ENCODE results near the gene CALHM6. TPM values are rescaled to one million over a fixed set of nuclear protein-coding genes. Genes with fewer than 3 reads are reported as not detected.

The CALHM6 gene
- polyA plus RNA-seq, 3 donors = 47.7 to 367 (median 261) TPM

GRCh38 chr6:116476002-116476678 lies 15.0 kb downstream of the CALHM6 start:
- Mint-ChIP-seq H3K27me3 (ENCODE audit: low read depth in 3 of 3) (no peaks in the 10 kb centered on the region), H3K4me1 (peaks cover 52% of the 10 kb centered on the region), H3K36me3 (no peaks in the 10 kb centered on the region), H3K9me3 (peaks cover 0 to 7% (median 4%) of the 10 kb centered on the region in 7 donors), H3K27ac (peak overlapping the region; percentile 92 to 98 (median 97)), H3K4me3 (peak overlapping the region; percentile 65 to 88)
- peaks cover 37 to 51% of the 10 kb centered on the region in 2 donors for H3K4me1 ChIP-seq (ENCODE audit: control insufficient read depth in 1 of 2, insufficient read depth in 2 of 2, low read length in 2 of 2)
- intact Hi-C loops (cut with micrococcal nuclease) = no loop called here
- H4K20me1 ChIP-seq (ENCODE audit: insufficient read depth, low read length) = no peaks in the 10 kb centered on the region
- H3K27me3 ChIP-seq (ENCODE audit: control insufficient read depth in 2 of 2, insufficient read depth in 2 of 2, low read length in 2 of 2) = no peaks in the 10 kb centered on the region
- peak overlapping the region; percentile 72 for H3K4me2 ChIP-seq (replicated peaks; ENCODE audit: extremely low read depth, low read length, poor library complexity, severe bottlenecking)
- H2AFZ ChIP-seq (ENCODE audit: insufficient read depth, low read depth, low read length, poor library complexity, severe bottlenecking) = peak overlapping the region; percentile 8
- H3K79me2 ChIP-seq (ENCODE audit: insufficient read depth, low read length) = no peaks in the 10 kb centered on the region
- H3K9ac ChIP-seq (ENCODE audit: insufficient read depth, low read length, poor library complexity, severe bottlenecking) = peak overlapping the region; percentile 37
- peak overlapping the region; percentile 21 to 68 (median 36) for H3K4me3 ChIP-seq (replicated peaks in 1 of 3; ENCODE audit: low read depth in 2 of 3, low read length in 3 of 3)
- H3K36me3 ChIP-seq (replicated peaks in 1 of 2; ENCODE audit: control insufficient read depth in 1 of 2, insufficient read depth in 2 of 2, low read length in 2 of 2) = no peaks in the 10 kb centered on the region
- WGBS (ENCODE audit: insufficient coverage) = no CpG with 5 or more reads among the region's 5 CpGs
- peak; percentile 70 to 83 (median 77) for DNase-seq
- no peak for TF ChIP-seq CTCF (IDR thresholded peaks at IDR 0.05)
- no peaks in the 10 kb centered on the region for H3K9me3 ChIP-seq (replicated peaks in 1 of 2; ENCODE audit: control insufficient read depth in 1 of 2, insufficient read depth in 1 of 2, low read length in 2 of 2)
- peak overlapping the region; percentile 83 to 90 for H3K27ac ChIP-seq (ENCODE audit: low read depth in 1 of 2, low read length in 2 of 2)

GRCh38 chr6:116482780-116483179 lies 21.6 kb downstream of the CALHM6 start:
- no peaks in the 10 kb centered on the region for H3K27me3 ChIP-seq (ENCODE audit: control insufficient read depth in 2 of 2, insufficient read depth in 2 of 2, low read length in 2 of 2)
- Mint-ChIP-seq H3K27me3 (ENCODE audit: low read depth in 3 of 3) (no peaks in the 10 kb centered on the region), H3K27ac (no peak overlapping the region), H3K4me3 (no peak overlapping the region), H3K36me3 (no peaks in the 10 kb centered on the region), H3K9me3 (peaks cover 0 to 3% (median 0%) of the 10 kb centered on the region in 7 donors), H3K4me1 (peaks cover 10% of the 10 kb centered on the region)
- H3K4me1 ChIP-seq (ENCODE audit: control insufficient read depth in 1 of 2, insufficient read depth in 2 of 2, low read length in 2 of 2) = peaks cover 0 to 7% of the 10 kb centered on the region in 2 donors
- H3K36me3 ChIP-seq (replicated peaks in 1 of 2; ENCODE audit: control insufficient read depth in 1 of 2, insufficient read depth in 2 of 2, low read length in 2 of 2) = no peaks in the 10 kb centered on the region
- TF ChIP-seq CTCF (IDR thresholded peaks at IDR 0.05) = no peak
- H3K9me3 ChIP-seq (replicated peaks in 1 of 2; ENCODE audit: control insufficient read depth in 1 of 2, insufficient read depth in 1 of 2, low read length in 2 of 2) = no peaks in the 10 kb centered on the region
- H3K27ac ChIP-seq (ENCODE audit: low read depth in 1 of 2, low read length in 2 of 2) = no peak overlapping the region
- no peak overlapping the region for H3K4me3 ChIP-seq (replicated peaks in 1 of 3; ENCODE audit: low read depth in 2 of 3, low read length in 3 of 3)
- H3K9ac ChIP-seq (ENCODE audit: insufficient read depth, low read length, poor library complexity, severe bottlenecking) = no peak overlapping the region
- no peak for DNase-seq
- intact Hi-C loops (cut with micrococcal nuclease) = no loop called here
- H3K4me2 ChIP-seq (replicated peaks; ENCODE audit: extremely low read depth, low read length, poor library complexity, severe bottlenecking) = no peak overlapping the region
- no peaks in the 10 kb centered on the region for H4K20me1 ChIP-seq (ENCODE audit: insufficient read depth, low read length)
- H2AFZ ChIP-seq (ENCODE audit: insufficient read depth, low read depth, low read length, poor library complexity, severe bottlenecking) = no peak overlapping the region
- 100% methylated on average over 1 of the region's 1 CpG for WGBS (ENCODE audit: insufficient coverage)
- H3K79me2 ChIP-seq (ENCODE audit: insufficient read depth, low read length) = no peaks in the 10 kb centered on the region
